WTC11 (cell line): Measurements from ENCODE around the gene ZNF808. TPM values are rescaled to one million over a fixed set of nuclear protein-coding genes. Genes with fewer than 3 reads are reported as not detected.
"Not testable (repeated sequence)": the region's sequence is repeated elsewhere in the genome, so short reads cannot be mapped to it uniquely, and the experiment has no call there.

ENCODE experiments used
- ATAC-seq: fragments of 200-7000 bp; cut with Tn5 transposase; 2 replicates; pipeline ENCODE4 v1.10.0; 2021; ENCODE audit warnings: mild to moderate bottlenecking, moderate library complexity
- CTCF ChIA-PET: fragments of 300-600 bp; sonication (Branson Sonifier 250); formaldehyde crosslinking; loops from one replicate; lab custom pipeline; 2021; ENCODE audit warnings: antibody characterized with exemption; lab: Charles Lee
- POLR2A ChIA-PET: fragments of 350-600 bp; sonication (Branson Sonifier 250); formaldehyde crosslinking; loops from one replicate; lab custom pipeline; 2021; ENCODE audit warnings: antibody characterized with exemption; lab: Charles Lee
- DNase-seq: peaks from one replicate; pipeline ENCODE4 v3.0.0; 2021; ENCODE audit warnings: low spot score
- H3K27ac Mint-ChIP-seq: 2 replicates; pipeline ENCODE4 v1.8.0; 2021; ENCODE audit warnings: mixed read lengths
- H3K27me3 Mint-ChIP-seq: 2 replicates; pipeline ENCODE4 v1.8.0; 2021; ENCODE audit warnings: low read depth, mild to moderate bottlenecking, moderate library complexity, mixed read lengths
- H3K36me3 Mint-ChIP-seq: 2 replicates; pipeline ENCODE4 v1.8.0; 2021; ENCODE audit warnings: mixed read lengths
- H3K4me1 Mint-ChIP-seq: 2 replicates; pipeline ENCODE4 v1.8.0; 2022; ENCODE audit warnings: mixed read lengths
- H3K4me3 Mint-ChIP-seq: 2 replicates; pipeline ENCODE4 v1.8.0; 2021; ENCODE audit warnings: mild to moderate bottlenecking, moderate library complexity, mixed read lengths
- H3K9me3 Mint-ChIP-seq: 2 replicates; pipeline ENCODE4 v1.8.0; 2021; ENCODE audit warnings: mixed read lengths
- ATF2 ChIP-seq: sonication (generic); formaldehyde crosslinking; IDR thresholded peaks from 2 replicates; pipeline ENCODE4 v1.8.1; 2022; ENCODE audit warnings: low read depth, missing genetic modification reagents, borderline replicate concordance
- CTCF ChIP-seq: fragments of 200-600 bp; IDR thresholded peaks from 2 replicates; pipeline ENCODE4 v1.8.0; 2022; ENCODE audit warnings: antibody characterized with exemption
- FOXK1 ChIP-seq: sonication (generic); formaldehyde crosslinking; IDR thresholded peaks from 2 replicates; pipeline ENCODE4 v1.8.0; 2022; ENCODE audit warnings: mild to moderate bottlenecking, moderate library complexity, missing genetic modification reagents
- JAZF1 ChIP-seq: fragments of 250-450 bp; sonication (Bioruptor Pico); IDR thresholded peaks from 2 replicates; pipeline ENCODE4 v1.9.0; 2021; ENCODE audit warnings: moderate library complexity, mild to moderate bottlenecking, inconsistent platforms
- JUN ChIP-seq: sonication (generic); formaldehyde crosslinking; IDR thresholded peaks from 2 replicates; pipeline ENCODE4 v1.8.0; 2023; ENCODE audit warnings: mild to moderate bottlenecking, missing genetic modification reagents
- MLX ChIP-seq: sonication (generic); formaldehyde crosslinking; IDR thresholded peaks from 2 replicates; pipeline ENCODE4 v1.8.1; 2023; ENCODE audit warnings: mild to moderate bottlenecking, missing genetic modification reagents, moderate library complexity
- MXD4 ChIP-seq: fragments of 250-450 bp; sonication (Bioruptor Pico); IDR thresholded peaks from 2 replicates; pipeline ENCODE4 v1.8.0; 2021; ENCODE audit warnings: mild to moderate bottlenecking, moderate library complexity, borderline replicate concordance
- MYBL2 ChIP-seq: sonication (generic); formaldehyde crosslinking; IDR thresholded peaks from 2 replicates; pipeline ENCODE4 v1.8.1; 2023; ENCODE audit warnings: mild to moderate bottlenecking, moderate library complexity, missing genetic modification reagents
- NR3C1 ChIP-seq: sonication (generic); formaldehyde crosslinking; conservative IDR thresholded peaks from 2 replicates; pipeline ENCODE4 v1.8.1; 2023; ENCODE audit warnings: low read depth, mild to moderate bottlenecking, missing genetic modification reagents
- PREB ChIP-seq: sonication (generic); formaldehyde crosslinking; IDR thresholded peaks from 2 replicates; pipeline ENCODE4 v1.8.1; 2022; ENCODE audit warnings: mild to moderate bottlenecking, missing genetic modification reagents, moderate library complexity, borderline replicate concordance
- USF2 ChIP-seq: sonication (generic); formaldehyde crosslinking; IDR thresholded peaks from 2 replicates; pipeline ENCODE4 v1.8.1; 2023; ENCODE audit warnings: mild to moderate bottlenecking, missing genetic modification reagents, moderate library complexity
- ZBTB21 ChIP-seq: sonication (generic); formaldehyde crosslinking; IDR thresholded peaks from 2 replicates; pipeline ENCODE4 v1.8.1; 2023; ENCODE audit warnings: mild to moderate bottlenecking, missing genetic modification reagents, borderline replicate concordance
- ZNF219 ChIP-seq: sonication (generic); formaldehyde crosslinking; IDR thresholded peaks from 2 replicates; pipeline ENCODE4 v1.8.0; 2023; ENCODE audit warnings: missing genetic modification reagents, mild to moderate bottlenecking, borderline replicate concordance
- ZNF317 ChIP-seq: sonication (generic); formaldehyde crosslinking; IDR thresholded peaks from 2 replicates; pipeline ENCODE4 v1.8.1; 2023; ENCODE audit warnings: low read depth, mild to moderate bottlenecking, moderate library complexity, missing genetic modification reagents, borderline replicate concordance
- ZNF671 ChIP-seq: fragments of 250-450 bp; sonication (Bioruptor Pico); IDR thresholded peaks from 2 replicates; pipeline ENCODE4 v1.8.0; 2021; ENCODE audit warnings: mild to moderate bottlenecking
- ZSCAN18 ChIP-seq: fragments of 250-450 bp; sonication (Bioruptor Pico); IDR thresholded peaks from 2 replicates; pipeline ENCODE4 v2.1.2; 2022; ENCODE audit warnings: mild to moderate bottlenecking, moderate library complexity
- total RNA-seq: library from RNA; stranded (reverse); gene quantifications from 3 replicates; pipeline ENCODE4 v1.2.3, GENCODE V29; 2021

ZNF808 gene
- total RNA-seq, 1 experiment from 2014 or later: 59.2 TPM

GRCh38 chr19:52601025-52601973 lies 73.8 kb downstream of the ZNF808 start (continued):
- no peak for TF ChIP-seq FOXK1 (CRISPR knock-in tag)
- TF ChIP-seq MYBL2 (CRISPR knock-in tag): peak; percentile 61; the same call in 1 of the 2 replicates

- Mint-ChIP-seq H3K4me1 (peaks cover 36% of the 10 kb centered on the region), H3K27ac (peak overlapping the region; percentile 4; the same call in 1 of the 2 replicates), H3K36me3 (peaks cover 15% of the 10 kb centered on the region), H3K4me3 (peak overlapping the region; percentile 82)
- ChIA-PET CTCF (interaction anchor here (0.6 to 1.7 kb wide), 11 partner anchors 15 to 258 kb away, joined by 3 to 8 read pairs (median 4); partner anchors contain the start of genes ZNF808, ZNF83 and ZNF880), POLR2A (interaction anchor here (0.6 kb wide), 1 partner anchor 252 kb away, joined by 5 read pairs; no protein-coding TSS in a partner anchor)
- not testable (repeated sequence) for H3K9me3 Mint-ChIP-seq, H3K27me3 Mint-ChIP-seq, DNase-seq
- peak; percentile 9 for ATAC-seq
These were observed 74.5 kb downstream of the ZNF808 start for GRCh38 chr19:52601974-52602366.

- ChIA-PET CTCF (interaction anchor here (1.7 kb wide), 1 partner anchor 76 kb away, joined by 8 read pairs; the partner anchor contains the start of gene ZNF808), POLR2A (interaction anchor here (0.6 kb wide), 1 partner anchor 73 kb away, joined by 3 read pairs; no protein-coding TSS in a partner anchor)
- Mint-ChIP-seq H3K9me3 (no peaks in the 10 kb centered on the region), H3K4me1 (peaks cover 37% of the 10 kb centered on the region), H3K36me3 (peaks cover 6% of the 10 kb centered on the region), H3K27ac (no peak overlapping the region), H3K4me3 (no peak overlapping the region), H3K27me3 (no peaks in the 10 kb centered on the region; the same call in 1 of the 2 replicates)
- TF ChIP-seq NR3C1 (CRISPR knock-in tag) (no peak), PREB (CRISPR knock-in tag) (no peak), JAZF1 (CRISPR knock-in tag) (no peak), FOXK1 (CRISPR knock-in tag) (no peak), MYBL2 (CRISPR knock-in tag) (no peak), MXD4 (CRISPR knock-in tag) (no peak), ATF2 (CRISPR knock-in tag) (no peak), ZSCAN18 (CRISPR knock-in tag) (no peak), ZBTB21 (no peak), ZNF219 (CRISPR knock-in tag) (no peak), JUN (no peak), CTCF (no peak), ZNF671 (no peak), MLX (no peak), USF2 (CRISPR knock-in tag) (no peak), ZNF317 (CRISPR knock-in tag) (no peak)
- no peak for DNase-seq
- ATAC-seq: no peak
These were observed 75.5 kb downstream of the ZNF808 start for GRCh38 chr19:52602941-52603340.
